Cortex of kidney (tissue), 1 donor: ENCODE data around the gene MORN1.
A peak's percentile ranks its signal among the peaks of the same experiment; 100 is the strongest.
"Not testable (repeated sequence)": the region's sequence is repeated elsewhere in the genome, so short reads cannot be mapped to it uniquely, and the experiment has no call there.

Experiments used
- DNase-seq: peaks from one replicate; lab custom pipeline; 2025; lab: John Stamatoyannopoulos, UW

Gene MORN1

DNA sequence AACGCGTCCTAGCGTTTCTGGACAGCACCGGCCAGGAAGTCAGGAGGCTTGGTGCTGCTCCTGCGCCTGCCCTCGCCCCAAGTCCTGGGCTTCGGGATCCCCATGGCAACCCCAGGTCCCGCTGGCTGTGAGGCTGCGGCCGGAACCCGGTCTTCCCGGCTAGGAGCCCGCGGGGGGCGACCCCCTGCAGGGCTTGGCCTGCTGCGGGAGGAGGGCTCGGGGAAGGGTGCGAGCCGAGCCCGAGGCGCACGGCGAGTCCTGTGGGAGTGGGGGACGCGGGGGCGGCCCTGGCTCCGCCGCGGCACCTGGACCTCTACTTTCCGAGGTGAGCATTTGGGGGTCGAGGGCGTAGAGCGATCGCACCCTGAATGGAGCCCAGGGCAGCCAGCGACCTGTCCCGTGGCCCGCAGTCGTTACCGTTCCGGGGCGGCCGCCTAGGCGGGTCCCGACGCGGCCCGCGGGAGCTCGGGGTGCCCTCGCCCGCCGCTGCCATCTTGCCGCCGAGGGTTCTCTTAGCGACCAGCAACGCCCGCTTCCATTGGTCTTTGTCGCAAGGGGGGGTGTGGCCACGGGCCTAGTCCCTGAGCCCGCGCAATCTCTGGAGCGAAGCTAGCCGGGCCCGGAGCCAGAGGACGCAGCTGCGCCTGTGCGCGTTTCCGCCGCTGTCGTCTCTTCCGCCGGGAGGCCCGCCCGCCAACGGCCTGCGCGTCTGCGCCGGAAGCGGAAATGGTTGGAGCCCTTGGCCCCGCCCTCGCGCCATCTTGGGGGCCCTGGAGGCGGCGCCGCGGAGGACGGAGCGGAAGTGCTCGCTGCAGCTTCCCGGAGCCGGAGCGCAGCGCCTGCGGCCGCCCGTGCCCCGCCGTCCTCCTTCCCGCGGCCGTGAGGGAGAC, at the start of gene MORN1, which contains the start of gene RER1:
Gene MORN1, minus strand, starts transcription at position 514 of the 890 bp plus-strand sequence. Its CDS starts 21 bp downstream, at position 493.
Gene RER1, plus strand, starts transcription at position 801 of the 890 bp plus-strand sequence. CDS start 3,950 bp downstream, outside the sequence.
- DNase-seq: peak; percentile 64

DNA sequence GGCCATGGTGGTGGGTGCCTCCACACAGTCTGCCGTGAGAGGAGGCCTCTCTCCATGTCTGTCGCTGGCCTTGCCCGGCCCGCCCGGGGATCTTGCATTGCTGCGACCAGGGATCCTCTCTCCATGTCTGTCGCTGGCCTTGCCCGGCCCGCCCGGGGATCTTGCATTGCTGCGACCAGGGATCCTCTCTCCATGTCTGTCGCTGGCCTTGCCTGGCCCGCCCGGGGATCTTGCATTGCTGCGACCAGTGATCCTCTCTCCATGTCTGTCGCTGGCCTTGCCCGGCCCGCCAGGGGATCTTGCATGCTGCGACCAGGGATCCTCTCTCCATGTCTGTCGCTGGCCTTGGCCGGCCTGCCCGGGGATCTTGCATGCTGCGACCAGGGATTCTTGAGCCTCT, 49.0 kb upstream of the MORN1 start:
- DNase-seq: not testable (repeated sequence)

DNA sequence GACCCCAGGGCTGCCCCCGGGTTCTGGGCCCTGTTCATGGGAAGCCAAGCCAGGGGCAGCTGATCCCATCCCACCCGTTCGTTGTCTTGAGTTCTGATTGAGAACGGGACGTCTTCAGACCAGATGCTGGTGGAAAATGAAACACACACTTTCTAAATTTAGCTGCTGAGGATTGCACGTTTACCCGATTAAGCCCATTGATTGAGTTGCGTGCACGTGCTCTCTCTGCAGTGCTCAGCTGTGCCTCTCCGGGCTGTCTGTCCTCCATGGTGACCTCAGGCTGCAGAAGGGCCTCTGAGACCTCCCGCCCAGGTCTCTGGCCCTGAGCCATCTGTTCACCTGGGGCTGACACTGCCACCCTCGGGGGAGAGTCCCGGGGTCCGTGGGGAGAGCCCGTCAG, 48.0 kb upstream of the MORN1 start:
- DNase-seq: no peak

DNA sequence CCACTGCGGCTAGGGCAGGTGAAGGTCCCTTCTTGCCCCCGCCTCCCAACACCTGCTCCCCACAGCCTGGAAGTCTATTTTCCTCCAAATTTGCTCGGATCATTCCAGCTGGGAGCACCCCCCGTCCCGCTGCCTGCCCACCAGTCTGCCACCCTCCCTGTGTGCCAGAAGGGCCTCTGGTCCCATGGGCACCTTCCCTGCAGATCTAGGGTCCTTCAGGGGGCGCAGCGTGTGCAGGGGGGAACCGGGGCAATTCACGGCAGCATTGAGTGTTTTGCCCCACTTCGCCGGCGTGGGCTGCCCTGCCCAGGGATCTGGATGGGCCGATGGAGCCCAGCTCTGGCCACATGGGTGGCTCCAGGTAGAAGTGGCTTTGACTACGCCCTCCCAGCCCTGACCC, 47.3 kb upstream of the MORN1 start:
- no peak for DNase-seq

DNA sequence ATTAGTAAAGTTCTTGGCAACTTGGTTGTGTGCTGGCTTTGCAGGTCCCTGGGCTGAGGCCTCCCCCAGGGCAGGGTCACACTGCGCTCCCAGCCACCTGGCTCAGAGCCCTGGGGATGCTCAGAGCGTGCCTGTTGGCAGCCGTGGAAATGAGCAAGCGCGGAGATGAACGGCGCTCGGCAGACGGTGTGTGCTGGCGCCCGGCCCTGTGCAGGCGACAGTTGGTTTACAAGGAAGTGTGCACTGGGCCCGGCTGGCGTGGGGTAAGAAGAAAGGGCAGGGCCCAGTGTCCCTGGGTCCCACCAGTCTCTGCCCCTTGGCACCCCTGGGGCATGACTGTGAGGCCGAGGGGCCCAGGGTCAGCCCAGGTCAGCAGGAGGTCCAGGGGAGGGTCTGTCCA, 46.7 kb upstream of the MORN1 start:
- no peak for DNase-seq

DNA sequence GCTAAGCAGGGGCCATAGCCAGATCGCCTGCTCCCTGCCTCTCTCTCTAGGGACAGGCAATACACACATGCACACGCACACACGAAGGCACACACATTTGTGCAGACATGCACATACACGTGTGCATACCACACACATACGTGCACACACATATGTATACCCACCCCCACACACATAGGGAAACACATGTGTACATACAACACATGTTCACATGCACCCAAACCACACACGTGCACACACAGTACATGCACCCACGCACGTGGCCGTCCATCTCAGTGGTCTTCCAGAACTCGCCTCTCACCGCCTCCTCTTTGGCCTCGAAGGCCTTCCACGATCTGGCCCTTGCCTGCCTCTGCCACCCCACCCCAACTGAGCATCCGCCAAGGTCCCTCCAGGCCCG, 46.3 kb upstream of the MORN1 start:
- DNase-seq: no peak

DNA sequence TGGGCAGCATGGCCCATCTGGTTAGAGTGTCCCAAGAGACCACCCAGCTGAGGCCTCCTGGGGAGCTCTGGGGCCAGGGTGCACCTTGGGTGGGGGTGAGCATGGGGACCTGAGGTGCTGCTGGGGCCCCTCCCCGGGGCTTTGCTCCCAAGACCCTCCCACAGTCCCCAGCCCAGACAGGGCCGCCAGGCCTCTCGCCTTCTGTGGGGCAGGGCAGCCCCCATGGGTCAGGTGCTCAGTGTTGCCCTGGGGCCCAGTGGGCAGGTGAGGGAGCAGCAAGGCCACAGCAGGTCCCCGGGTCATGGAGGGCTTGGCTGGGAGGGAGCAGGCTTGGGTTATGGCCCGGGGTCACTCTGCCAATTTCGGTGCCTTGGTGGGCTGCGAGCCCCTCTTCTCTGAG, 45.5 kb upstream of the MORN1 start:
- DNase-seq: no peak

DNA sequence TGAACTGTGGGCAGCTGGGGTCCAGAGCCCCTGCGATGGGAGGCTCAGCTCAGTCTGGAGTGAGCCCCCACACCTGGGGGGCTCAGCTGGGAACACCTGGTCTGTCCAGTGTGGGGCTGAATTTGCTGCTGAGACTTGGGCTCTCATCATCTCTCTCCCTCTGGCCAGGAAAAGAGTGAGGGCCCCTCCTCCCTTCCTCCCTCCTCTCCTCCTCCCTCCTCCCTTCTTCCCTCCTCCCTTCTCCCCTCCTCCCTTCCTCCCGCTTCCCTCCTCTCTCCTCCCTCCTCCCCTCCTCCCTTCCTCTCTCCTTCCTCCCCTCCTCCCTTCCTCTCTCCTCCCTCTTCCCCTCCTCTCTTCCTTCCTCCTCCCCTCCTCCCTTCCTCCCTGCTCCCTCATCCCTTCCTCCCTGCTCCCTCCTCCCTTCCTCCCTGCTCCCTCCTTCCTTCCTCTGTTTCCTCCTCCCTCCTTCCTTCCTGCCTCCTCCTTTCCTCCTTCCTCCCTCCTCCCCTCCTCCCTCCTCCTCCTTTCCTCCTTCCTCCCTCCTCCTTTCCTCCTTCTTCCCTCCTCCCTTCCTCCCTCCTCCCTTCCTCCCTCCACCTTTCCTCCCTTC, 44.5 kb upstream of the MORN1 start:
- no peak for DNase-seq

DNA sequence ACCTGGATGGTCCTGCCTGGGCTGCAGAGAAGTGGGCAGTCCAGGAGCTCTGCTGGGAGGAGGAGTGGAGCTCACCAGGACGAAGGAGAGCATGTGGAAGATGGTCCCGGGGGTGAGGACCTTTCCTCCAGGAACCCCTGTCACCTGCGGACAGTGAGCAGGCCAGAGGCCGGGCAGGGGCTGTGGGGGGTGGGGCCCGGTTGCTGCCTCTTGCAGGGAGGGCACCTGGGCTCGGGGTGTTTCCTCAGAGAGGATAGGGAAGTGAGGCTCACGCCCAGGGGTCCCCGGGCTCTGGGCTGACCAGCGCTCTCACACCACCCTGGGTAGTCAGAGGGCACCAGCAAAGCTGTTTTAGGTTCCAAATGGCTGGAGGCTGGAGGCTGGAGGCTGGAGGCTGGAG, 43.7 kb upstream of the MORN1 start:
- DNase-seq: no peak

DNA sequence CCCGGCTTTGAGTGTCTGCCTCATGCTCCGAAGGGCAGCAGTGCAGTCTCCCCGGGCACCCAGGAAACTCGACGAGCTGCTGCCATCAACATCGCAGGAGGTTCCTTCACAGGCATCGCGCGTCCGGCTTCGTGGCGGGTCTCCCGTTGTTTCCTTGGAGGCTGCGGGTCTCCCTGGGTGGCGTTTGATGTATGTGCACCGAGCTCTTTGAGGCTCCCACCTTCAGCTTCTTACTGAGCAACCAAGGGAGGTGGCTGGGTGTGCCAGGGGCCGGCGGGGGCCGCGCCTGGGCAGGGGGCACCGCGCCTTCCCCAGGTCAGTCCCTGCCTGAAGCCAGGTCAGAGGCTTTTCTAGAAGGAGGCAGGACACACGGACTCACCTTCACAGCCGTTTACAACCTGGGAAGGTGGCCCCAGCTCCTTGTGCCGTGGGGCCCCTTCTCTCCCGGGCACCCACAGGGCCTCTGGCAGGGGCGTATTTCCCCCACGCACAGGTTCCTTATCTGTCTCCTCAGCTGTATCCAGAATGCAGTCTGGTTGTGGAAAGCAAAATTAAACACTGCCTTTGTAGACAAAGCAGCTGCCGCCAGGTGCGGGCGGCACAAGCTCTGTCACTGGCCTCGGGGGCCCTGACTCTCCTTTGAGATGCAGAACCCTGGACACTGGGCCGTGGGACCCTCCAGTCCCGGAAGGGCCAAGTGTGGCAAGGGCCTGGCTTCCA, 42.7 kb upstream of the MORN1 start:
- DNase-seq: no peak

DNA sequence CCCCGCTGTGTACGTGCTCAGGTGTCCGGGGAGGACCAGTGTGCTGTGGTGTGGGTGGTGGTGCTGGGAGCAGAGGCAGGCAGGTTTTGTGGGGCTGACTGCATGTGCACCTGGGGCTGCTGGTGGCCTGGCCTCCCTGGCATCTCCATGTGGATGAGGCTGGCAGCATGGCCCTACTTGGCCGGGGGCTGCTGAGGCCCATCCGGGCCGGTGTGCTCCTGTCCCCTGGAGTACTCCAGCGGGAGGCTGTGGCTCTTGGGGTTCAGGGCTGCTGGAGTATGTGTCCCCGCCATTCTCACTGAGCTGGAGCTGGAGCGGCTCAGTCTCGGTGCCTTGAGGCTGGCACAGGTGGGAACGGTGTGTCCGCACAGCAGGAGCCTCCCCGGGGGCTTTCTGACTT, 41.8 kb upstream of the MORN1 start:
- DNase-seq: no peak

DNA sequence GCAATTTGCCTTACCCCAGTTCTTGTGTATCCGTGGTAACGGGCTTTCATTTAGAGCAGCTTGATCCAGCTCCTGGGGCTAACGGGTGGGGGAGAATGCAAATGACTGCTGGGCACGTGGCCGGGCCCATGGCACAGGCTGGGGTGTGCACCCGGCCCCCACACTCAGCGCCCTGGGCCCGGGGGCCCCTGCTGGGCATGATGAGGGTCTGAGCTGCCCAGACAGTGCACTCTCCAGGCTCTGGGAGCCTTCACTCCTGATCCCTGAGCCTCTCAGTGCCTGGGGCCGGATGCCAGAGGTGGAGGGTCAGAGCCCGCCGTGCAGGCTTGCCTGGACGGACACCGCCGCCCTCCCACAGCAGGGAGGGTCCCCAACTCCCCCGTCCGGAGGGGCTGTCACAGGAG, 41.1 kb upstream of the MORN1 start:
- DNase-seq: no peak

DNA sequence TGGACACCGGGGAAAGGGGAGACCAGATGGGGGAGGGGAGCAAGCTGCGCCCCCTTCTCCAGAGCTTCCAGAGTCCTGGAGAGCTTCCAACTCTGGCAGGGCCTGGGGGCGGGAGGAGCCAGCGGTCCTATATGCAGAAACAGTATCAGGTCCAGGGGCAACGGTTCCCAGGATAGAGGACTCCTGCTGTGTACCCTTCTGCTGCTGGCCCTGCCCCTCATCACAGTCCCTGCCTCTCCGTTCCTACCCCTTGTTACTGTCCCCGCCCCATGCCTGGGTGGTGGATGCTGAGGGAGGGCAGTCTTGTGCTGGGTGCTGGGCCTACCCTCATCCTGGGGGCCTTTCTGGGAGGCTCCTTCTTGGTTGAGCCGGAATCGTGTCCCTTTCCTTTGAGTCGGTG, 40.2 kb upstream of the MORN1 start:
- DNase-seq: no peak

DNA sequence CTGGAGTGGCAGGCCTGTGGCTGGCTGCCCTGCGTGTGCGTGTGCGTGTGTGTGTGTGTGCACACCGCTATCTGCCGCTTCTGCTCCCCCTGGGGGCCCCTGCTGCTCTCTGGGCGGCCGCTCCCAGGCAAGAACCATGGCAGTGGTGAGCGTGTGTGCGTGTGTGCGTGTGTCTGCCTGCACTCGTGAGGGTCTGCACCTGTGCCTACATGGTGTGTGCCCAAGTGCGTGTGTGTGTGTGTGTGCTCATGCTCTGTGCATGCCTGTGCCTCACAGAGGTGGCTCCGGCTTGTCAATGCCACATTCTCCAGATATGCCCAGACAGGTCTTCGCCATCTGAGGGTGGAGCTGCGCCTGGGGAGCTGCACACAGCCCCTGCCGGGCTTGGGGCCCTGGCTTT, 39.7 kb upstream of the MORN1 start:
- no peak for DNase-seq

DNA sequence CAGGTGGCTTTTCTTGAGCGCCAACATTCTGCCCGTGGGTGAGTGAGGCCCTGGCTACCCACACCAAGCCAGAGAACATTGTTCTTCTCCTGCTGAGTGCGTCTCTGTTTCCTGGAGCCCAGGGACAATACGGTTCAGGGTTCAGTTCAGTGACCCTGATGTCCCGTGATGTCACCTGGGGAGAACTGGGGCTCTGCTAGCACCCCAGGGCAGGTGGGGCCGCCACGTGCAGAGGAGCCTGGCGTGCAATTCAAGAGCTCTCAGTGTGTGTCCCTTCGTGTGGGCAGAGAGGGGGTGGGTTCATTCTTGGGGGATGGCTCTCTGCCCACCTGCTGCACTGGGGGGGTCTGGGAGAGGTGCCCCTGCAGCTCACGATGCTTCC, 39.2 kb upstream of the MORN1 start:
- DNase-seq: no peak

DNA sequence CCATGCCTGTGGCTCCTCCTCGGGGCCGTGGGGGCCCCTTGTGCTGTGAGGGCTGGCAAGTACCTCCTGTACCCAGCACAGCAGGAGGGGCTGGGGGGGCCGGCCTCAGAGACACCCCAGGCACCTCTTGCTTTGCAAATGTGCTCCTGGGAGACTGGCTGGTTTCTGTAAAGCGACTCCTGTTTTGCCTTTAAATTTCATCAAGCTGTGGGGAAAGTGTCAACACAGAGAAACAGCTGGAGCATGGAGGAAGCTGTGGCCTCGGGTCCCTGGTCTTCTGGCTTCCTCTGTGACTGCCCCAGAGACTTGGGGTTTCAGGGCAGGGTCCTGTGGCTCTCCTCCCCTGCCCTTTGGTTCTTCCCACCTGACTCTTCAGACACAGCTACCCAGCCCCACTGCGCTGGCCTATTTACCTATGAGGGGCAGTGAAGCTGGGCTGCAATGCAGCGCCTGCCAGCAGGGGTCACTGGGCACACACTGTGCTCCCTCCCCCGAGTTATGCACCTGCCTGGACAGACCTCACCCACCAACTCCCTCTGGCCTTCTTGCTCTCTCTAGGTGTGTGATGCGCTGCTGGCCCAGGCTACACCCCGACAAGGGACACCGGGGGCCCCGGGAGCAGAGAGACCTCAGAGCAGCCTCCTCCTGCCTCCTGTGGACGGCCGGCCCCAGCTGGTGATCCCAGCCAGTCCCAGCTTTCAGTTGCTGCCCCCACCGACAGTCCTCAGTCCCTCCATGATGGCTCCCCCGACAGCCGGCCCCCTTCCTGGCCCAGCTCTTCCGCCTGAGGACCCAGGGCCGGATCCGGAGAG, 38.6 kb upstream of the MORN1 start:
- DNase-seq: no peak

DNA sequence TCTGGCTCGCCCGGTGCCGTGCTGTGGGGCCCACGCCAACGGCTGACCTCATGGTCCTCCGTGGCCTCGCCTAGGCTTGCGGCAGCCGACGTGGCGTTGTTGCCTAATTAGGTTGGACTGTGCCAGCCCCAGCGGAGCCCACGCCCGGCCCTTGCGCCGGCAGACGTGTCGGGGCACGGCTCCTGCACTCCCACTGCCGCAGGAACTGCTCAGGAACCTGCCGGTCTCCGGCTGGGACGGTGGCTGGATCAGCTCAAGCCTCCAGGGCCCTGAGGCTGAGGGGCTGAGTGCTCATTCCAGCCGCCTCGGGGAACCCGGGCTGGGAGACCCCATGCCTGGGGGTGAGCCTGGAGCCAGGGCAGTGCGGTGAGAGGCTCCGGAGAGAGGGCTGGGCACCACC, 37.1 kb upstream of the MORN1 start:
- DNase-seq: no peak

DNA sequence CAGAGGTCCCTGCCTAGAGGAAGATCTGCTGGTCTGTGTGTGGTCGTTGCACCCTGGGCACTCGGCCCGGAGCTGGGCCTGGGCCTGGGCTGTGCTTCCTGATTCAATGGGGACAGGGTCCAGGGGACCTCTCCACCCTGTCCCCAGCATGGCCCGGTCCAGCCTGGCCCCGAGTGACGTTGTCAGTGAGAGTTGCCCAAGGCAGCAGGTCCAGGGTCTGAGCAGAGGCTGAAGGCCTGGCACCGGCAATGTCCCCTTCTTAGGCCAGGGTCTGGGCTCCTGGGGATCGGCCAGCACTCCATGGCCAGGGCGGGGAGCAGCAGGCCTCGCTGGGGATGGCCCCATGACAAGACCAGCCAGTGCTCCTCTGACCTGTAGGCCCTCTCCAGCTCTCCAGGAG, 36.6 kb upstream of the MORN1 start:
- no peak for DNase-seq

DNA sequence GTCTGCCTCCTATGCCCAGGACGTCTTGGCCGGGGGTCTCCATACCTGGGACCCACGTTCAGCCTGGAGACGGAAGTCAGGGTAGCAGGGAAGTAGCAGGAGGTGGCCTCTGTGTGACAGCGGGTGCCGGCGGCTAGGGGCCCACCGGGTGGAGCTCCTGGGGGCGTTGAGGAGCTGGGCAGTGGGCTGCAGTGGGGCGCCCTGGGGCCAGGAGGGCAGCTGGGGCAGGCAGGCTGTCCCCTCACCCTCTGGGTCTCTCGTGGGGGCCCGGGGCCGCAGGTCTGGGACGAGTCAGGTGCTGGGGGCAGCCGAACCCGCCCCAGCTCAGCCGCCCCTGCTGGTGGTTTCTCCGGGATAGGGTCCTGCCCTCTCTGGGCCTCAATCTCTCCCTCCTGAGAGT, 35.7 kb upstream of the MORN1 start:
- DNase-seq: no peak

DNA sequence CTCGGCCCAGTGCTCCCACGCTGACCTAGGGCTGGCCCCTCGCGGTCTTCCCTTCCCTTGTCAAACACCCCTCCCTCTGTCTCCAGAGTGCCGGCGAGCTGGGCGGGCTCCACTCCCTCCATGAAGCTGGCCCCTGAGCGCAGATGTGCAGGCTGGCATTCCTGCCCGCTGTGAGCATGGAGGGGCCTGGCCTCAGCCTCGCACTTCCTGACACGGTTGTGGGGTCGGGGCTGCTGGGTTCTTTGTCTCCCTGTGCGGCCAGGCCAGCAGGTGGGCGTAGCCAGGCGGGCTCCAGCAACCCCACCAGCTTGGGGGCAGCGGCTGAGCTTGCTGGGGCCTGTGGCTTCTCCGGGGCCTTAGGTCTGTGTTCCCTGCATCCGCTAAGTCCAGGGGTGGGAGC, 35.2 kb upstream of the MORN1 start:
- no peak for DNase-seq

DNA sequence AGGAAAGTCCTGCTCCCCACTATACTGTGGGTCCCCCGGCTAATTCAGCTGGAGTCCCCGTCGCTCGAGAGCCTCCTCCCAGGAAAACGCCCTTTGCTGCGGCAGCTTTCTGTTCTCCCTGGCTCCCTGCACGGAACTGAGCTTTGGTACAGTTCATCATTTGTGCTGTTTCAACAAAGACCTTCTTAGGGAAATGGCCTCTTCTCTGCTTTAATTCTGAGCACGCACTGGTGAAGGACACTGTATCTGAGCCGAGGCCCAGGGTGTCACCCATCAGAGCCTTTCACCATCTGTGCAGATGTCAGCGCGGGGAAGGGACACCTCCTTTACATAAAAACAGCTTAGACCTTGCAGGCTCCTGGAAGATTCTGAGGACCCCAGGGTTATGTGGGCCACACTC, 34.5 kb upstream of the MORN1 start:
- no peak for DNase-seq

DNA sequence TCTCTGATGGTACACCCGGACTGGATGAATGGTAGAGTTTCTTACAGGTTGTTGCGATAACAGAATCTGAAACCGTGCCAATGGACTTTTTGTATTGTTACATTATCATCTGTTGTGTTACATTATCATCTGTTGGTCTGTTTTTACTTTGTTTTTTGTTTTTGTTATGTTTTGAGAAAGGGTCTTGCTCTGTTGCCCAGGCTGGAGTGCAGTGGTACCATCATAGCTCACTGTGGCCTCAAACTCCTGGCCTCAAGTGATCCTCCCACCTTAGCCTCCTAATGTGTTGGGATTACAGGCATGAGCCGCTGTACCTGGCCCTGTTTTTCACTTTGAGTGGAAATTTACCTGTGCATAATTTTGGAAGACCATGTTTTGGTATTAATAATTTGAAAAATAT, 31.2 kb upstream of the MORN1 start:
- DNase-seq: no peak
